ENCODE data around the gene TLL1. TPM values are rescaled to one million over a fixed set of nuclear protein-coding genes. Genes with fewer than 3 reads are reported as not detected.

Gene TLL1
- polyA plus RNA-seq, 1 of the 3 experiments (the other 2 are of a cell fraction), result 0.07 TPM

DNA sequence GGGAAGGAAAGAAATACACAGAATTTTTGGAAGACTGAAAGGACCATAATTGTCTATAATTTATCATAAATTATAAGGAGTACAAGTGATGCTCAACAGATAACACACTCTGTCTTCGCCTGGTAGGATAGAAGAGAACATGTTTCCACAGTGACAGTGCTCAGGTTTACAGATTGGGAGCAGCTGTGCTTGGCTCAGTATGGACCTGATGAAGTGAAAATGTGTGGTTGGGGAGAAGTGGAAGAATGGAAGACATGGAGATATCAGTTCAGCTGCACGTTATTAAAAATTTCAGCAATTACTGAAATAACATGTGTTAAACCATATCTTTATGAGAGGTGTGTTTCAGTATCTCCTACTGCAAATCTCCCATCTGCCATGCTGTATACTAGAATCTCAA, 90.6 kb downstream of the TLL1 start:
- Histone ChIP-seq H3K9ac (no peak overlapping the region), H3K4me2 (no peak overlapping the region), H3K9me3 (no peaks in the 10 kb centered on the region), H3K27me3 (ENCODE audit: insufficient read depth) (no peaks in the 10 kb centered on the region), H2AFZ (ENCODE audit: low read depth) (no peak overlapping the region), H3K36me3 (replicated peaks in 1 of 2; ENCODE audit: control insufficient read depth in 1 of 2, insufficient read depth in 2 of 2, low read length in 1 of 2) (no peaks in the 10 kb centered on the region), H3K4me1 (ENCODE audit: control insufficient read depth in 1 of 2, insufficient read depth in 2 of 2, low read depth in 1 of 2, low read length in 1 of 2) (no peaks in the 10 kb centered on the region), H3K9me2 (no peaks in the 10 kb centered on the region), H3K27ac (ENCODE audit: low read depth in 2 of 2, low read length in 1 of 2) (no peak overlapping the region), H3K79me2 (ENCODE audit: insufficient read depth) (no peaks in the 10 kb centered on the region), H4K20me1 (ENCODE audit: insufficient read depth) (no peaks in the 10 kb centered on the region), H3F3A (replicated peaks; ENCODE audit: insufficient read depth) (no peaks in the 10 kb centered on the region), H3K4me3 (ENCODE audit: low read depth in 2 of 2, low read length in 1 of 2) (no peak overlapping the region)
- 4% methylated on average over 2 of the region's 2 CpGs for WGBS (ENCODE audit: low lambda C conversion rate)
- ChIA-PET POLR2A (no interaction called here), CTCF (no interaction called here)
- no peak for TF ChIP-seq POLR2AphosphoS5 (IDR thresholded peaks at IDR 0.05; ENCODE audit: low read depth, low read length)
- TF ChIP-seq MEF2A (IDR thresholded peaks at IDR 0.05; ENCODE audit: borderline replicate concordance, low read depth), result no peak
- TF ChIP-seq SMC3 (IDR thresholded peaks at IDR 0.05; ENCODE audit: low read depth, low read length), result no peak
- no peak for TF ChIP-seq MXI1 (IDR thresholded peaks at IDR 0.05; ENCODE audit: low read depth, low read length)
- no peak for TF ChIP-seq FOSL2 (IDR thresholded peaks at IDR 0.05; ENCODE audit: borderline replicate concordance, low read depth)
- TF ChIP-seq FOXJ3 (CRISPR knock-in tag; IDR thresholded peaks at IDR 0.05), result no peak
- TF ChIP-seq, protein P1, sequence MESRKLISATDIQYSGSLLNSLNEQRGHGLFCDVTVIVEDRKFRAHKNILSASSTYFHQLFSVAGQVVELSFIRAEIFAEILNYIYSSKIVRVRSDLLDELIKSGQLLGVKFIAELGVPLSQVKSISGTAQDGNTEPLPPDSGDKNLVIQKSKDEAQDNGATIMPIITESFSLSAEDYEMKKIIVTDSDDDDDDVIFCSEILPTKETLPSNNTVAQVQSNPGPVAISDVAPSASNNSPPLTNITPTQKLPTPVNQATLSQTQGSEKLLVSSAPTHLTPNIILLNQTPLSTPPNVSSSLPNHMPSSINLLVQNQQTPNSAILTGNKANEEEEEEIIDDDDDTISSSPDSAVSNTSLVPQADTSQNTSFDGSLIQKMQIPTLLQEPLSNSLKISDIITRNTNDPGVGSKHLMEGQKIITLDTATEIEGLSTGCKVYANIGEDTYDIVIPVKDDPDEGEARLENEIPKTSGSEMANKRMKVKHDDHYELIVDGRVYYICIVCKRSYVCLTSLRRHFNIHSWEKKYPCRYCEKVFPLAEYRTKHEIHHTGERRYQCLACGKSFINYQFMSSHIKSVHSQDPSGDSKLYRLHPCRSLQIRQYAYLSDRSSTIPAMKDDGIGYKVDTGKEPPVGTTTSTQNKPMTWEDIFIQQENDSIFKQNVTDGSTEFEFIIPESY (IDR thresholded peaks at IDR 0.05; ENCODE audit: borderline replicate concordance, low read depth), result no peak
- no peak for TF ChIP-seq TCF12 (IDR thresholded peaks at IDR 0.05)
- TF ChIP-seq RXRA (IDR thresholded peaks at IDR 0.05; ENCODE audit: borderline replicate concordance, low read depth), result no peak
- TF ChIP-seq, protein P2, sequence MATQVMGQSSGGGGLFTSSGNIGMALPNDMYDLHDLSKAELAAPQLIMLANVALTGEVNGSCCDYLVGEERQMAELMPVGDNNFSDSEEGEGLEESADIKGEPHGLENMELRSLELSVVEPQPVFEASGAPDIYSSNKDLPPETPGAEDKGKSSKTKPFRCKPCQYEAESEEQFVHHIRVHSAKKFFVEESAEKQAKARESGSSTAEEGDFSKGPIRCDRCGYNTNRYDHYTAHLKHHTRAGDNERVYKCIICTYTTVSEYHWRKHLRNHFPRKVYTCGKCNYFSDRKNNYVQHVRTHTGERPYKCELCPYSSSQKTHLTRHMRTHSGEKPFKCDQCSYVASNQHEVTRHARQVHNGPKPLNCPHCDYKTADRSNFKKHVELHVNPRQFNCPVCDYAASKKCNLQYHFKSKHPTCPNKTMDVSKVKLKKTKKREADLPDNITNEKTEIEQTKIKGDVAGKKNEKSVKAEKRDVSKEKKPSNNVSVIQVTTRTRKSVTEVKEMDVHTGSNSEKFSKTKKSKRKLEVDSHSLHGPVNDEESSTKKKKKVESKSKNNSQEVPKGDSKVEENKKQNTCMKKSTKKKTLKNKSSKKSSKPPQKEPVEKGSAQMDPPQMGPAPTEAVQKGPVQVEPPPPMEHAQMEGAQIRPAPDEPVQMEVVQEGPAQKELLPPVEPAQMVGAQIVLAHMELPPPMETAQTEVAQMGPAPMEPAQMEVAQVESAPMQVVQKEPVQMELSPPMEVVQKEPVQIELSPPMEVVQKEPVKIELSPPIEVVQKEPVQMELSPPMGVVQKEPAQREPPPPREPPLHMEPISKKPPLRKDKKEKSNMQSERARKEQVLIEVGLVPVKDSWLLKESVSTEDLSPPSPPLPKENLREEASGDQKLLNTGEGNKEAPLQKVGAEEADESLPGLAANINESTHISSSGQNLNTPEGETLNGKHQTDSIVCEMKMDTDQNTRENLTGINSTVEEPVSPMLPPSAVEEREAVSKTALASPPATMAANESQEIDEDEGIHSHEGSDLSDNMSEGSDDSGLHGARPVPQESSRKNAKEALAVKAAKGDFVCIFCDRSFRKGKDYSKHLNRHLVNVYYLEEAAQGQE (IDR thresholded peaks at IDR 0.05; ENCODE audit: low read depth, low read length), result no peak
- TF ChIP-seq, protein P3, sequence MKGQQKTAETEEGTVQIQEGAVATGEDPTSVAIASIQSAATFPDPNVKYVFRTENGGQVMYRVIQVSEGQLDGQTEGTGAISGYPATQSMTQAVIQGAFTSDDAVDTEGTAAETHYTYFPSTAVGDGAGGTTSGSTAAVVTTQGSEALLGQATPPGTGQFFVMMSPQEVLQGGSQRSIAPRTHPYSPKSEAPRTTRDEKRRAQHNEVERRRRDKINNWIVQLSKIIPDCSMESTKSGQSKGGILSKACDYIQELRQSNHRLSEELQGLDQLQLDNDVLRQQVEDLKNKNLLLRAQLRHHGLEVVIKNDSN (IDR thresholded peaks at IDR 0.05; ENCODE audit: borderline replicate concordance, low read depth), result no peak
- no peak for TF ChIP-seq MAX (IDR thresholded peaks at IDR 0.05; ENCODE audit: low read depth)
- TF ChIP-seq EZH2phosphoT487 (IDR thresholded peaks at IDR 0.05; ENCODE audit: borderline replicate concordance, low read depth), result no peak
- TF ChIP-seq RAD21 (IDR thresholded peaks at IDR 0.05; ENCODE audit: low read length), result no peak
- no peak for TF ChIP-seq TAF1 (IDR thresholded peaks at IDR 0.05; ENCODE audit: borderline replicate concordance, low read depth, low read length)
- TF ChIP-seq RCOR1 (IDR thresholded peaks at IDR 0.05; ENCODE audit: low read length), result no peak
- TF ChIP-seq NRF1 (IDR thresholded peaks at IDR 0.05; ENCODE audit: low read depth, low read length), result no peak
- no peak for DNase-seq

Data from SK-N-SH (cell line).